Endothelial cell of umbilical vein (primary cell): ENCODE data around the gene COLEC11. TPM values are rescaled to one million over a fixed set of nuclear protein-coding genes. Genes with fewer than 3 reads are reported as not detected.

Source experiments
- BruUV-seq: library from RNA; stranded (reverse); fragments of 400-500 nt; replicated peaks from 2 replicates; lab custom pipeline; 2021; lab: Mats Ljungman, UMichigan
- CTCF ChIA-PET: fragments of 300-600, 350-600 bp; sonication (Branson Sonifier 250); formaldehyde crosslinking; loops from one replicate; lab custom pipeline; 2021; ENCODE audit warnings: antibody characterized with exemption, inconsistent platforms; lab: Charles Lee
- POLR2A ChIA-PET: fragments of 300-600, 350-600 bp; sonication (Branson Sonifier 250); formaldehyde crosslinking; loops from one replicate; lab custom pipeline; 2021; ENCODE audit warnings: antibody characterized with exemption, inconsistent platforms; lab: Charles Lee
- DNase-seq: peaks from one replicate; pipeline ENCODE4 v3.0.0-alpha.2; 2011; ENCODE audit warnings: low read depth, low spot score
- FAIRE-seq: peaks from 2 replicates; lab custom pipeline; 2011; peaks lifted over from hg19 to GRCh38; lab: Jason Lieb, UNC
- H2AFZ ChIP-seq: 2 replicates; pipeline ENCODE4 v1.6.0; 2012; ENCODE audit warnings: low read depth, low read length, control low read depth, inconsistent platforms
- H3K27ac ChIP-seq: 2 replicates; pipeline ENCODE4 v1.5.1; 2011; ENCODE audit warnings: low read depth, mild to moderate bottlenecking, control low read depth, low read length, moderate library complexity; ENCODE audit not compliant: insufficient read depth
- H3K27me3 ChIP-seq, 2 experiments: 2 replicates each; pipeline versions ENCODE4 v1.6.0 to v1.6.1; 2011; ENCODE audit warnings: low read length in 2 of 2, mixed read lengths in 1 of 2; ENCODE audit not compliant: control insufficient read depth in 2 of 2, insufficient read depth in 2 of 2
- H3K36me3 ChIP-seq, 2 experiments: 2 replicates in 1 of 2; 3 replicates in 1 of 2; pipeline ENCODE4 v1.5.1; 2011; ENCODE audit warnings: low read length in 2 of 2, mild to moderate bottlenecking in 1 of 2, moderate library complexity in 1 of 2; ENCODE audit not compliant: control insufficient read depth in 2 of 2, insufficient read depth in 2 of 2; ENCODE audit errors: extremely low read depth in 1 of 2
- H3K4me1 ChIP-seq: 3 replicates; pipeline ENCODE4 v1.5.1; 2011; ENCODE audit warnings: mild to moderate bottlenecking, low read length; ENCODE audit not compliant: control insufficient read depth, insufficient read depth; ENCODE audit errors: extremely low read depth
- H3K4me2 ChIP-seq: 2 replicates; pipeline ENCODE4 v1.6.1; 2011; ENCODE audit warnings: low read length, control low read depth, mixed read lengths; ENCODE audit not compliant: insufficient read depth
- H3K4me3 ChIP-seq, 3 experiments: fragments of 200-600 bp in 1 of 3; sonication (generic), shearing (Covaris generic) in 1 of 3; replicated peaks in 1 of 3; 2 replicates each; pipeline ENCODE4 v1.5.1; 2011 to 2016; ENCODE audit warnings: control low read depth in 3 of 3, low read length in 3 of 3, mild to moderate bottlenecking in 2 of 3, inconsistent platforms in 1 of 3, low read depth in 1 of 3, moderate library complexity in 1 of 3; ENCODE audit not compliant: insufficient read depth in 1 of 3
- H3K79me2 ChIP-seq: 2 replicates; pipeline ENCODE4 v1.6.0; 2012; ENCODE audit warnings: low read length, inconsistent platforms; ENCODE audit not compliant: control insufficient read depth, insufficient read depth
- H3K9ac ChIP-seq: replicated peaks from 2 replicates; pipeline ENCODE3; 2011; ENCODE audit warnings: low read length, control low read depth; ENCODE audit not compliant: insufficient read depth; ENCODE audit errors: extremely low read depth
- H3K9me1 ChIP-seq: replicated peaks from 3 replicates; pipeline ENCODE4 v1.6.0; 2011; ENCODE audit warnings: mild to moderate bottlenecking, low read length; ENCODE audit not compliant: control insufficient read depth, insufficient read depth; ENCODE audit errors: extremely low read depth
- H3K9me3 ChIP-seq: replicated peaks from 2 replicates; pipeline ENCODE4 v1.5.1; 2012; ENCODE audit warnings: low read length, inconsistent platforms; ENCODE audit not compliant: control insufficient read depth, insufficient read depth
- H4K20me1 ChIP-seq: replicated peaks from 2 replicates; pipeline ENCODE3; 2011; ENCODE audit warnings: mild to moderate bottlenecking, low read length; ENCODE audit not compliant: control insufficient read depth, insufficient read depth; ENCODE audit errors: extremely low read depth
- CTCF ChIP-seq, 2 donors: IDR thresholded peaks; 1 replicate in 1 of 2; 2 replicates in 1 of 2; pipeline ENCODE4 v1.5.1; 2011; ENCODE audit warnings: low read length in 2 of 2, mild to moderate bottlenecking in 2 of 2, moderate library complexity in 2 of 2, control low read depth in 1 of 2, inconsistent platforms in 1 of 2, low read depth in 1 of 2; ENCODE audit not compliant: insufficient read depth in 1 of 2; ENCODE audit errors: extremely low read depth in 1 of 2
- EZH2 ChIP-seq: IDR thresholded peaks from 2 replicates; pipeline ENCODE4 v1.6.1; 2012; ENCODE audit warnings: borderline replicate concordance, low read depth, mild to moderate bottlenecking, moderate library complexity, low read length, inconsistent platforms; ENCODE audit not compliant: severe bottlenecking
- FOS ChIP-seq: IDR thresholded peaks from 2 replicates; pipeline ENCODE4 v1.6.1; 2011; ENCODE audit warnings: mild to moderate bottlenecking, low read length, moderate library complexity, borderline replicate concordance; ENCODE audit not compliant: insufficient read depth
- GATA2 ChIP-seq: IDR thresholded peaks from 2 replicates; pipeline ENCODE4 v1.7.0; 2011; ENCODE audit warnings: low read depth, mild to moderate bottlenecking, moderate library complexity, mixed read lengths, low read length; ENCODE audit not compliant: insufficient read length, insufficient read depth
- JUN ChIP-seq: IDR thresholded peaks from 2 replicates; pipeline ENCODE4 v1.6.1; 2011; ENCODE audit warnings: borderline replicate concordance, low read depth; ENCODE audit not compliant: insufficient read length, insufficient read depth
- MAX ChIP-seq: IDR thresholded peaks from 2 replicates; pipeline ENCODE4 v1.6.1; 2011; ENCODE audit not compliant: insufficient read depth, insufficient read length
- MYC ChIP-seq: IDR thresholded peaks from one replicate; pipeline ENCODE4 v1.6.1; 2011; ENCODE audit warnings: mild to moderate bottlenecking, low read depth, low read length
- POLR2A ChIP-seq: IDR thresholded peaks from 2 replicates; pipeline ENCODE4 v1.6.1; 2012; ENCODE audit warnings: low read depth, mild to moderate bottlenecking, control low read depth, low read length
- POLR2AphosphoS5 ChIP-seq: IDR thresholded peaks from 2 replicates; pipeline ENCODE4 v1.6.1; 2012; ENCODE audit warnings: low read depth, mild to moderate bottlenecking, control low read depth, low read length, moderate library complexity; ENCODE audit not compliant: insufficient read depth
- dilution Hi-C: fragments of 300-500 bp; cut with MboI; formaldehyde crosslinking; loops from one replicate; pipeline ENCODE4 v1.15.0; 2019; ENCODE audit warnings: low sequenced_read_pairs; ENCODE audit not compliant: extremely low pct_ligation_motif_present
- intact Hi-C: fragments of 100-400 bp; cut with micrococcal nuclease; formaldehyde crosslinking; loops from one replicate; pipeline ENCODE4 v1.10.0; 2022
- polyA plus RNA-seq, 4 experiments: library from polyadenylated mRNA; depleted of rRNA in 3 of 4; stranded (reverse) in 3 of 4; unstranded in 1 of 4; fragments of >200 nt; gene quantifications; 2 replicates each; pipeline versions ENCODE4 v1.2.1 to v1.2.3, GENCODE V29; 2011 to 2012; ENCODE audit warnings: missing spikeins in 1 of 4
- total RNA-seq: library from RNA; stranded (reverse); gene quantifications from 2 replicates; pipeline ENCODE4 v1.2.3, GENCODE V29; 2021

COLEC11 gene
- total and polyA plus RNA-seq, 2 donors (not counting 3 experiments of a cell fraction or from before 2014, with no cell fraction given): 0.15 TPM; not detected in 1

GRCh38 chr2:3677436-3677835 lies 82.5 kb downstream of the COLEC11 start:
- no peak for FAIRE-seq
- intact Hi-C loops: no loop called here

More at GRCh38 chr2:3677436-3677835, 82.5 kb downstream of the COLEC11 start:
- Histone ChIP-seq H3K9me3 (no peaks in the 10 kb centered on the region), H4K20me1 (no peaks in the 10 kb centered on the region), H3K9me1 (no peaks in the 10 kb centered on the region), H3K27me3 (no peaks in the 10 kb centered on the region), H3K4me1 (no peaks in the 10 kb centered on the region), H3K4me3 (no peak overlapping the region), H3K4me2 (no peak overlapping the region), H2AFZ (no peak overlapping the region), H3K36me3 (no peaks in the 10 kb centered on the region), H3K79me2 (no peaks in the 10 kb centered on the region), H3K9ac (no peak overlapping the region), H3K27ac (no peak overlapping the region)
- no TSS peak for BruUV-seq
- CTCF ChIA-PET: no interaction called here
- dilution Hi-C loops: no loop called here
- TF ChIP-seq GATA2: no peak
- no peak for TF ChIP-seq MAX
- TF ChIP-seq JUN: no peak
- TF ChIP-seq EZH2: no peak
- no peak for TF ChIP-seq POLR2A
- no peak for TF ChIP-seq POLR2AphosphoS5
- no peak for TF ChIP-seq MYC
- TF ChIP-seq CTCF (IDR thresholded peaks at IDR 0.05; ENCODE audit: extremely low read depth in 1 of 2, insufficient read depth in 1 of 2, low read depth in 1 of 2, low read length in 2 of 2): no peak
- TF ChIP-seq FOS: no peak
- POLR2A ChIA-PET: no interaction called here
- DNase-seq: no peak
